Measurements from ENCODE around the gene BCO2.

Gene BCO2

DNA sequence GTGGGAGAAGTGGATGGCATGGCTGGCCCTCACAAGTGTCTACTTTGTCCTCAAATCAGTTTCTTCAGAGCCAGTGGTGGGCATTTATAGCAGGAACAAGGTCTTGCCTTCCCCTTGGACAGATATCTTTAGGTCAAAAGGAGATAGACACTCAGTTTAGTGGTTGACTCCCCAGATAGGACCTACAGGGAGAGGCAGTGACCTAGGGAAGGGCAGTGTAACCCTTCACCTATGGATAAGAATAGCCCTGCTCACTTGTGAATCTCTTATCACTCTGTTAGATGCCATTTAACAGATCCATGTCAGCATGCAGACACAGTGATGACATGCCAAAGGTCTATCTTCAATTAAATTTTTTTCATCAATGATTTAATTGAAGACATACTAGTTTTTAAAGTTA lies 11.0 kb downstream of the BCO2 start:
- TF ChIP-seq, protein P1, sequence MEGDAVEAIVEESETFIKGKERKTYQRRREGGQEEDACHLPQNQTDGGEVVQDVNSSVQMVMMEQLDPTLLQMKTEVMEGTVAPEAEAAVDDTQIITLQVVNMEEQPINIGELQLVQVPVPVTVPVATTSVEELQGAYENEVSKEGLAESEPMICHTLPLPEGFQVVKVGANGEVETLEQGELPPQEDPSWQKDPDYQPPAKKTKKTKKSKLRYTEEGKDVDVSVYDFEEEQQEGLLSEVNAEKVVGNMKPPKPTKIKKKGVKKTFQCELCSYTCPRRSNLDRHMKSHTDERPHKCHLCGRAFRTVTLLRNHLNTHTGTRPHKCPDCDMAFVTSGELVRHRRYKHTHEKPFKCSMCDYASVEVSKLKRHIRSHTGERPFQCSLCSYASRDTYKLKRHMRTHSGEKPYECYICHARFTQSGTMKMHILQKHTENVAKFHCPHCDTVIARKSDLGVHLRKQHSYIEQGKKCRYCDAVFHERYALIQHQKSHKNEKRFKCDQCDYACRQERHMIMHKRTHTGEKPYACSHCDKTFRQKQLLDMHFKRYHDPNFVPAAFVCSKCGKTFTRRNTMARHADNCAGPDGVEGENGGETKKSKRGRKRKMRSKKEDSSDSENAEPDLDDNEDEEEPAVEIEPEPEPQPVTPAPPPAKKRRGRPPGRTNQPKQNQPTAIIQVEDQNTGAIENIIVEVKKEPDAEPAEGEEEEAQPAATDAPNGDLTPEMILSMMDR (IDR thresholded peaks at IDR 0.05), result no peak

DNA sequence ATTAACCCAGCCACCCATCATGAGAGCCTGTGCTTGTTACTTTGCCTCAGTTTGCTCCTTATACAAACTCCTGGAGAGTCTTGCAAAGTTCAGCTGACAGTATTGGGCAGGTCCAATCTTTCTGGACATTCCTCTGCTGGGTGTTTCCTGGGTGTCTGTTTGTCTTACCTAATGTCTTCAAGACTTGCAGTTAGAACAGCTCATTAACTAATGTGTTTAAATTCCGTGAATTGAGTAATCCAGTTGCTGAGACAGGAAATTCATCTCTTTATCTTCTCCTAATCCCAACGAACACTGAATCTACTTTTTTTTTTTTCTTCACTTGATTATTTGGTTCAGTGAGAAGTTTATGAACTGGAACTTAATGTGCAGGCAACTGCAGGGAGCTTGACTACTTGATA lies 20.6 kb downstream of the BCO2 start:
- TF ChIP-seq, protein P1 (IDR thresholded peaks at IDR 0.05), result no peak

DNA sequence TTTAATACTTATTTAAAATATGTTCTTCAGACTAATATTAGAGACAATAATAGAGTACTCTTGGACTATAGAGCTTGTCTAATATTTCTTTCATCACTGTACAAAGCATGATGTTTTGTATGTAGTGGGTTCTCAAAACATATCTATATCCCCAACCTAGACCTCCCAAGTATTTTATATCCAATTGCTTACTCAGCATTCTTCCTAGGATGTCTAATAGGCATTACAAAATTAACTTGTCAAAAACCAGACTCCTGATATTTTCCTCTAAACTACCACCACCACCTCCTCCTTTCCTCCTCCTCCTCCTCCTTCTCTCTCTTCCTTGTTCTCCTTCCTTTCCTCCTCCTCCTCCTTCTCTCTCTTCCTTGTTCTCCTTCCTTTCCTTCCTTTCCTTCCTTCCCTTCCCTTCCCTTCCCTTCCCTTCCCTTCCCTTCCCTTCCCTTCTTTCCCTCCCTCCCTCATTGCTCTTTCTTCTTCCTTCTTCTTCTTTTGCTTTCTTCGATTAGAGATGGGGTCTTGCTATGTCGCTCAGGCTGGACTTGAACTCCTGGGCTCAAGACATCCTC lies 21.3 kb downstream of the BCO2 start:
- TF ChIP-seq, protein P1 (IDR thresholded peaks at IDR 0.05), result no peak

DNA sequence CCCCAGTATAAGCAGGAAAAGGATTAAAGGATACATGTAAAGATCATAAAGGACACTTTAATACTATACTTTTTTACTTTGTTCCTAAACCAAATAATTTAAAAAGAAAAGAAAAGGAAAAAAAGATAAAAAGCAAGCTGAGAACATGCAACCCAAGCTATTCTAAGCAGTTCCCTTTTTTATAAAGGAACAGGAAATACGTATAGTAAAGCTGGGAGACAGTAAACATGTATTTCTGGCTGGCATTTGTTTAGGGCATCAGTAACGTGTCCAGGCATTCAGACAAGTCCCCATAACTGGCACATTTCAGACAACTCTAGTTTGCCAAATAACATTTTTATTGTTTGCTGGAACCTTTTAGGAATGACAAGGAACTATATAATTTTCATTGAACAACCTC lies 24.9 kb downstream of the BCO2 start:
- TF ChIP-seq, protein P1 (IDR thresholded peaks at IDR 0.05), result no peak

DNA sequence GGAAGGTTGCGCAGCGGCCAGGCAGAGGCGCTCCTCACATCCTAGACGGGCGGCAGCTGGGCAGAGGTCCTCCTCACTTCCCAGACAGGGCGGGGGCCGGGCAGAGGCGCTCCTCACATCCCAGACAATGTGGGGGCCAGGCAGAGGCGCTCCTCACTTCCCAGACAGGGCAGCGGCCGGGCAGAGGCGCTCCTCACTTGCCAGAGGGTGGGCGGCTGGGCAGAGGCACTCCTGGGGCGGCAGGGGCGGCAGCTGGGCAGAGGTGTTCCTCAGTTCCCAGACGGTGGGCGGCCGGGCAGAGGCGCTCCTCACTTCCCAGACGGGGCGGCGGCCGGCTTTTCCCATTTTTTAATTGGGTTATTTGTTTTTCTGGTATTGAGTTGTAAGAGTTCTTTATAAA lies 30.8 kb downstream of the BCO2 start:
- TF ChIP-seq, protein P1 (IDR thresholded peaks at IDR 0.05), result no peak

DNA sequence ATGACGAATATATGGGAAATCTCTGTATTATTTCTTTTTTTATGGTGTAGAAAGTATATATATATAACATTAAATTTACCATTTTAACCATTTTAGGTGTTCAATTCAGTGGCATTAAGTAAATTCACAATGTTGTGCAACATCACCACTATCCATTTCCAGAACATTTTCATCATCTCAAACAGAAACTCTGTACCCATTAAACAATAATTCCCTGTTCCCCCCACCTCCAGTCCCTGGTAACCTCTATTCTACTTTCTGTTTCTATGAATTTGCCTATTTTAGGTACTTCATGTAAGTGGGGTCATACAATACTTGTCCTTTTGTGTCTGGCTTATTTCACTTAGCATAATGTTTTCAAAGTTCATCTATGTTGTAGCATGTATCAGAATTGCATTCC lies 35.6 kb downstream of the BCO2 start:
- TF ChIP-seq, protein P1 (IDR thresholded peaks at IDR 0.05), result no peak

DNA sequence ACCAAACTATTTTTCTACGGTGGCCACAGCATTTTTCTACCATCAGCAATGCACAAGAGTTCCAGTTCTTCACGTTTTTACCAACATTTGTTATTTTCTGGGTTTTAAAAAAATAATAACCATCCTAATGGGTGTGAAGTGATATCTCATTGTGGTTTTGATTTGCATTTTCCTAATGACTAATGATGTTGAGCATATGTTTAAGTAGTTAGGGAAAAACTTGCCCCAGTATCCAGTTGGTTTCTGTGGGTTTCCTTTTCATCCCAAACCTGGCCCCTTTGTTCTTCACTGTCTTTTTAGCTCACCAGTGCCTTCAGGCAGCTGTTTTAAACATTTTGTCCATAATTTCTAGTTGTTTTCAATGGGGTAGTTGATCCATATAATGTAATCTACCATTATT lies 36.2 kb downstream of the BCO2 start:
- TF ChIP-seq, protein P1 (IDR thresholded peaks at IDR 0.05), result no peak

DNA sequence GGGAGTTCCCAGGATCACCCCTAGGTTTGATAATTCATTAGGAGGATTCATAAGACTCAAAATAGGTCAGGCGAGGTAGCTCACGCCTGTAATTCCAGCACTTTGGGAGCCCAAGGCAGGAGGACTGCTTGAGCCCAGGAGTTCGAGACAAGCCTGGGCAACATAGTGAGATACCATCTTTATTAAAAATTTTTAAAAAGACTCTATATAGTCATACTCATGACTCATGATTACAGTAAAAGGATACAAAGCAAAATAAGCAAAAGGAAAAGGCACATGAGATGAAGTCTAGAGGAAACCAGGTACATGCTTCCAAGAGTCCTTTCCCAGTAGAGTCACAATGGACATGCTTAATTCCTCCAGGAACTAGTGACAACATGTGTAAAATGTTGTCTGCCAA lies 37.0 kb downstream of the BCO2 start:
- TF ChIP-seq, protein P1 (IDR thresholded peaks at IDR 0.05), result no peak

Measured in LNCAP (cell line).